VCaP (cell line): ENCODE measurements around the gene ALX4.

ENCODE experiments used
- H3K27ac ChIP-seq: fragments of 450-650 bp; 2 replicates; pipeline ENCODE4 v1.5.1; 2017
- TF ChIP-seq, protein P1 (sequence below): fragments of 450-650 bp; conservative IDR thresholded peaks from 2 replicates; pipeline ENCODE4 v1.5.1; 2017; ENCODE audit warnings: mild to moderate bottlenecking, moderate library complexity

The ALX4 gene

GRCh38 chr11:44308256-44308922, 1.6 kb downstream of the ALX4 start:
- TF ChIP-seq, protein P1, sequence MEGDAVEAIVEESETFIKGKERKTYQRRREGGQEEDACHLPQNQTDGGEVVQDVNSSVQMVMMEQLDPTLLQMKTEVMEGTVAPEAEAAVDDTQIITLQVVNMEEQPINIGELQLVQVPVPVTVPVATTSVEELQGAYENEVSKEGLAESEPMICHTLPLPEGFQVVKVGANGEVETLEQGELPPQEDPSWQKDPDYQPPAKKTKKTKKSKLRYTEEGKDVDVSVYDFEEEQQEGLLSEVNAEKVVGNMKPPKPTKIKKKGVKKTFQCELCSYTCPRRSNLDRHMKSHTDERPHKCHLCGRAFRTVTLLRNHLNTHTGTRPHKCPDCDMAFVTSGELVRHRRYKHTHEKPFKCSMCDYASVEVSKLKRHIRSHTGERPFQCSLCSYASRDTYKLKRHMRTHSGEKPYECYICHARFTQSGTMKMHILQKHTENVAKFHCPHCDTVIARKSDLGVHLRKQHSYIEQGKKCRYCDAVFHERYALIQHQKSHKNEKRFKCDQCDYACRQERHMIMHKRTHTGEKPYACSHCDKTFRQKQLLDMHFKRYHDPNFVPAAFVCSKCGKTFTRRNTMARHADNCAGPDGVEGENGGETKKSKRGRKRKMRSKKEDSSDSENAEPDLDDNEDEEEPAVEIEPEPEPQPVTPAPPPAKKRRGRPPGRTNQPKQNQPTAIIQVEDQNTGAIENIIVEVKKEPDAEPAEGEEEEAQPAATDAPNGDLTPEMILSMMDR: no peak
- H3K27ac ChIP-seq: no peak overlapping the region

DNA sequence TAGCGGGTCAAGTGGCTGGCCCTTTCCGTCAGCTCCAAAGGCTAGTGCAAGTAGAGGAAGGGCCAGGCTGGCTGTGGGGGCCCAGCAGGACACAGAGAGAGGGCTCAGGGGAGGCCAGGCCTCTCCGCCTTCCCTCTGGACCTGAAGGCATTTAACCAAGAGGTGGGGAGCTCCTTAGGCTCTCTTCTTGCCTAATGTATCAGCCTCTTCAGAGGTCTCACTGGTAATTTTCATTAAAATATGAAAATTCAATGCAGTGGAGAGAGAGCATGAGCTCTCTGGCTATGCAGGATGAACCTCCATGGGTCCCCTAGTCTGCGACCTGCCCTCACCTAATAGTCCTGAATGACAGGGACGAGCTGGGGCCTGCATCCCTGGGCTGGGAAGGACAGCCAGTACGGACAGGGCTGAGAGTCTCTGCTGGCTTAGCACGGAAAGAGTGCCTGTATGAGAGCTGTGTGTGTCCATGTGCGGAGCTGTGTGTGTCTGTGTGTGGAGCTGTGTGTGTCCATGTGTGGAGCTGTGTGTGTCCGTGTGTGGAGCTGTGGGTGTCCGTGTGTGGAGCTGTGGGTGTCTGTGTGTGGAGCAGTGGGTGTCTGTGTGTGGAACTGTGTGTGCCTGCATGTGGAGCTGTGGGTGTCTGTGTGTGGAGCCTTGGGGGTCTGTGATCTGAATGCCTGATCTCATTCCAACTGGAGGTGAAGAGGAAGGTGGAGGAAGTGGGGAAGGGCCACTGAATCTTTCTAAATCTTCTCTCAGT, 2.4 kb downstream of the ALX4 start:
- no peak overlapping the region for H3K27ac ChIP-seq
- TF ChIP-seq, protein P1: no peak

- TF ChIP-seq, protein P1: no peak
- no peak overlapping the region for H3K27ac ChIP-seq
Measured at GRCh38 chr11:44306918-44307244, 3.1 kb downstream of the ALX4 start.

GRCh38 chr11:44306052-44306917, 3.7 kb downstream of the ALX4 start:
- H3K27ac ChIP-seq: no peak overlapping the region
- TF ChIP-seq, protein P1: no peak

DNA sequence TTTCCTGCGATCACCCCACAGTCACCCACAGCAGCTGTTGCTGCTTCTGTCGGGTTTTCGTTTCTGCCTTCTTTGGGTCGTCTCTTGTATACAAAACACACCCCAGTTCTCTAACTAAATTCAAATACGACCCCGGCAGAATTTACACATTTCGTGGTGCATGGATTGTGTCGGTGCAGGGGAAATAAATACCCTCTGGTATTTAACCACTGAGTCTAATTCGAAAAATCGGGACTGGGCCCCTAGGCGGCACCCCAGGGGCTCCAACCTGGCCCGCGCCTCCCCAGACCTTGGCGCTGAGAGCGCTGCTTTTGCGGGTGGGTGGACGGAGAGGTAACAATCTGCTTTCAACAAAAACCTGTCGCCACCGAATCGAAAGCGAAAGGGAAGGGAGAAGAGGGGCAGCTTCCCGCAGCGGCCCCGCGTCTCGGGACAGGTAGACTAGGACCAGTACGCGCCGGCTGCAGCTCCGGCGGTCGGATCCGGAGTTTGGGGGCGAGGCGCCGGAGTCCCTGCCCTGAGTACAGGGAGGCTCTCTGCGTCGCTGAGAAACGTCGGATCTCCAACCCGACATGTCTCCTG, 4.4 kb downstream of the ALX4 start:
- TF ChIP-seq, protein P1: no peak
- H3K27ac ChIP-seq: no peak overlapping the region

DNA sequence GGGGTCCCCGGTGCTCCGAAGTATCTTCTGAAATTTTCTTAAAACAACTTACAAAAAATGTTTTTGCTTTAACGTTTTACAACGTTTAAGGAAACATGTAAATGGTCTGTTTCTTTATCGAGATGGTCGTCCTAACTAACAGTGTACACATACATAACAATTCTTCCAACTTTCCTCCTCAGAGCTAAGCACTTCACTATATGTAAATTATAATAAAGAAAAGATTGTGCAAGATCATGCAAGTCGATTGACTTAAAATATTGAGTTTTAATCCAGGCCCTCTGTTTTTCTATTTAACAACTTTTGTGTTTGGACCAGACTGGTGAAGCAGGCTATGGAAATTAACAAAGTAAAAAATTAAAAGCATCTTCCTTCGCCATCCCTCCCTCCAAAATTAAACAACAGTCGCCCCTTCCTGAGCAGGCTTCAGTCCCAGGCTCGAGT, 4.9 kb downstream of the ALX4 start:
- TF ChIP-seq, protein P1: no peak
- H3K27ac ChIP-seq: no peak overlapping the region
